Erythroblast (primary cell): ENCODE results near the gene APOM.

Experiments used
- GATA1 ChIP-seq: IDR thresholded peaks from 2 replicates; pipeline ENCODE4 v1.6.1; 2011; ENCODE audit warnings: low read depth, mild to moderate bottlenecking, control low read depth, low read length, moderate library complexity
- POLR2A ChIP-seq: IDR thresholded peaks from 2 replicates; pipeline ENCODE4 v1.6.1; 2011; ENCODE audit warnings: mild to moderate bottlenecking, low read length

GRCh38 chr6:31631681-31632278 lies 23.9 kb upstream of the APOM start:
- TF ChIP-seq POLR2A (no peak), GATA1 (no peak)
